GM23338 (cell line): ENCODE measurements around the gene SCPEP1.

Experiments
- POLR2AphosphoS5 ChIP-seq: IDR thresholded peaks from 2 replicates; pipeline ENCODE4 v1.6.1; 2016; ENCODE audit warnings: antibody characterized with exemption, low read depth
- TF ChIP-seq, protein P1 (sequence below), 2 experiments: fragments of 200-600 bp in 1 of 2; sonication (generic) in 1 of 2; conservative IDR thresholded peaks; 2 replicates each; pipeline versions ENCODE4 v1.5.1 to v1.6.1; 2016 to 2017; ENCODE audit warnings: antibody characterized with exemption in 2 of 2, low read depth in 2 of 2, mild to moderate bottlenecking in 2 of 2, moderate library complexity in 1 of 2

DNA sequence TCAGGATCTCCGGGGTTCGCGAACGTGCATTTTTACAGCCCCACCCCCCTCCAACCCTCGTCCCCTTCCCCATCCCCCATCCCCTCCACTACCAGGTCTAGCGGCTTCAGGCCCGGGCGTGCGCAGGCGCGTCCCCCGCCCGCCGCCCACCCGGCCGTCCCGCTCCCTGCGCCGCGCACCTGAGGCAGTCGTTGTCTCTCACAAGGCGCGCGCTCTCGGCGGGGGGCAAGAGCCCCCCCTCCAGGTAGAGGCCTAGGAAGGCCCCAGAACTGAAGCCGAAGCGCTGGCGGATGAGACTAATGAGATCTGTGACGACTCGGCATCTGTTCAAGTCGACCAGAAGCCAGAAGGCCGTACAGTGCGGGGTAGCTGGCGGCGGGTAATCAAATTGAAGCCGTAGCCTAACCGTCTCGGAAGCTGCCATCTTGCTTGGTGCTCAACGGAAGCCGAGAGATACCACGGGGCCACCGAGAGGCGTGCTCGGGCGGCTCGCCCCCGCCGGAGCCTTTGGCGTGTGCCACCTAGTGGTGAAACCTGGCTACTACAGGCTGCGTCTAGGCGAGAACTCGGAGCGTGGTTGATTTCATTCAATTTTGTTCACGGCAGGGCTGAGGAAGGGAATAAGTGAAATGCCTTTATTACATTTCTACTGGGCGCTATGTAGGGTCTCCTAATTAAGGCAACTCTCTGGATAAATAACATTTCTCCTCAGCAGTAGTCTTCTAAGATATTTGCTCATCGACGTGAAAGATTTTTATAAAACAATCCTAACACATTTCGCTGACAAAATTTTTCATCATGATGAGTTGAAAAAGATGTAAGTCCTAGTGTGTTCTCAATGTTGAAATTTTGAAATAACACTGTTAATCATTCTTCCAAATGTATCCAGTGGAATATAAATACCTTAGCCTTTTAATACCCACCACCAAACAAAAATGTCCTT is 17.1 kb upstream of the SCPEP1 start, which contains the start of gene COIL:
- TF ChIP-seq, protein P1, sequence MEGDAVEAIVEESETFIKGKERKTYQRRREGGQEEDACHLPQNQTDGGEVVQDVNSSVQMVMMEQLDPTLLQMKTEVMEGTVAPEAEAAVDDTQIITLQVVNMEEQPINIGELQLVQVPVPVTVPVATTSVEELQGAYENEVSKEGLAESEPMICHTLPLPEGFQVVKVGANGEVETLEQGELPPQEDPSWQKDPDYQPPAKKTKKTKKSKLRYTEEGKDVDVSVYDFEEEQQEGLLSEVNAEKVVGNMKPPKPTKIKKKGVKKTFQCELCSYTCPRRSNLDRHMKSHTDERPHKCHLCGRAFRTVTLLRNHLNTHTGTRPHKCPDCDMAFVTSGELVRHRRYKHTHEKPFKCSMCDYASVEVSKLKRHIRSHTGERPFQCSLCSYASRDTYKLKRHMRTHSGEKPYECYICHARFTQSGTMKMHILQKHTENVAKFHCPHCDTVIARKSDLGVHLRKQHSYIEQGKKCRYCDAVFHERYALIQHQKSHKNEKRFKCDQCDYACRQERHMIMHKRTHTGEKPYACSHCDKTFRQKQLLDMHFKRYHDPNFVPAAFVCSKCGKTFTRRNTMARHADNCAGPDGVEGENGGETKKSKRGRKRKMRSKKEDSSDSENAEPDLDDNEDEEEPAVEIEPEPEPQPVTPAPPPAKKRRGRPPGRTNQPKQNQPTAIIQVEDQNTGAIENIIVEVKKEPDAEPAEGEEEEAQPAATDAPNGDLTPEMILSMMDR (conservative IDR thresholded peaks at IDR 0.05; ENCODE audit: low read depth in 2 of 2): peak; percentile 92 to 99
- peak; percentile 70 for TF ChIP-seq POLR2AphosphoS5
